Cardiac muscle cell (in vitro differentiated cells and primary cell): Measurements from ENCODE around the gene GOLGA8A. TPM values are rescaled to one million over a fixed set of nuclear protein-coding genes. Genes with fewer than 3 reads are reported as not detected.
"Not testable (repeated sequence)": the region's sequence is repeated elsewhere in the genome, so short reads cannot be mapped to it uniquely, and the experiment has no call there.

ENCODE experiments used
- DNase-seq, 2 donors: peaks; one replicate each; pipeline versions ENCODE4 v3.0.0 to v3.0.0-alpha.2; 2010 to 2017; ENCODE audit warnings: low read depth in 1 of 2, low spot score in 1 of 2
- H3K27ac ChIP-seq: fragments of 200-600 bp; sonication (generic); 2 replicates; pipeline ENCODE4 v1.5.1; 2016
- H3K27me3 ChIP-seq: fragments of 200-600 bp; sonication (generic); 2 replicates; pipeline ENCODE4 v1.6.0; 2016; ENCODE audit warnings: control low read depth
- H3K36me3 ChIP-seq: fragments of 200-600 bp; sonication (generic); 2 replicates; pipeline ENCODE4 v1.5.1; 2016; ENCODE audit warnings: control low read depth
- H3K4me1 ChIP-seq: fragments of 200-600 bp; sonication (generic); 2 replicates; pipeline ENCODE4 v1.8.1; 2017; ENCODE audit warnings: low read depth, mild to moderate bottlenecking, mixed run types
- H3K4me3 ChIP-seq: fragments of 200-600 bp; sonication (generic); 2 replicates; pipeline ENCODE4 v1.5.1; 2016; ENCODE audit warnings: mild to moderate bottlenecking
- H3K9me3 ChIP-seq: fragments of 200-600 bp; sonication (generic); 2 replicates; pipeline ENCODE4 v1.5.1; 2017; ENCODE audit warnings: low read depth, mild to moderate bottlenecking, control low read depth
- polyA plus RNA-seq: library from polyadenylated mRNA; unstranded; fragments of >200 nt; fragmentation: Nextera tagmentation; extraction: Ambion mirVana; gene quantifications from 2 replicates; pipeline ENCODE4 v1.2.1, GENCODE V29; 2016
- total RNA-seq: library from RNA; depleted of rRNA; stranded (reverse); fragments of >200 nt; gene quantifications from 2 replicates; pipeline ENCODE4 v1.2.3, GENCODE V29; 2016

The GOLGA8A gene
- total and polyA plus RNA-seq, 2 experiments from 2014 or later: 135 to 189 TPM

- DNase-seq, H3K9me3 ChIP-seq, H3K4me3 ChIP-seq, H3K27me3 ChIP-seq, H3K4me1 ChIP-seq, H3K27ac ChIP-seq, H3K36me3 ChIP-seq: not testable (repeated sequence)
These were observed 28.1 kb downstream of the GOLGA8A start for GRCh38 chr15:34409511-34409910.

DNA sequence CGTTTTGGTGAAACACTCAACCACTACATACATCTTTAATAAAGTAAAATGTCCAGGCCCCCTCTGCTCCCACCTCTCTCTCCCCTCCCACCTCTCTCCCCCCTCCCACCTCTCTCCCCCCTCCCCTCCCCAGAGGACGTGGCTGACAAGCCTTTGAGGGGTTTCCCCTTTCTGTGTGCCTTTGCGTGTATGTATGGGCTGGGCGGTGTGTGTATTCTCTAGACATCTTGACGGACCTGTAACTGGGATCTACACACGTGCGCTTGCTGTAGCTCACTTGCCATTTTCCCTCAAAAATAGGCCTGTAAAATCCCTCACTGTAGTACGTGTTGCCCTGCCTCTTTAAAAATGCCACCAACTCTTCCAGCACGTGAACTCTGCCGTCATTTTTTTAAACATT is 28.6 kb downstream of the GOLGA8A start:
- not testable (repeated sequence) for H3K27ac ChIP-seq, DNase-seq, H3K4me3 ChIP-seq, H3K27me3 ChIP-seq, H3K9me3 ChIP-seq, H3K36me3 ChIP-seq, H3K4me1 ChIP-seq

- H3K4me1 ChIP-seq, H3K27me3 ChIP-seq, H3K27ac ChIP-seq, H3K4me3 ChIP-seq, H3K9me3 ChIP-seq, H3K36me3 ChIP-seq, DNase-seq: not testable (repeated sequence)
These were observed 33.7 kb downstream of the GOLGA8A start for GRCh38 chr15:34403899-34404298.

DNA sequence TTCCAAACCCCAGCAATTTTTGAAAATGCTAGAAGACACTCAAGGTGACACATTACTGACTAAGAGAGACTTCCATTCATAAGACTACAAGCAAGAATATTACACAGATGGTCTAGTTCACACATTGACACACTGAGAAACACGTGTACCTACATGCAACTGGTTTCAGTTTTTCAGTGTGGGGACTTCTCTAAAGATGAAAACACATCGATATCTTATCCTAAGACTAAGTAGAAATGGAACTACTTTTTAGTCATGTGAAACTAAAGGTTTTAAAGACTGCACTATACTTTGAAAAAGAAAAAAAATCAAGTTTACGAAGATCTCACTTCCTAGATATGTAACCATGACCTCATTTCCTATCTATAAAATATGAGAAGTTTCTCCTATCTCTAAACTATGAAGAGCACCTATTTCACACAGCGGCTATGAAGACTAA is 34.4 kb downstream of the GOLGA8A start:
- DNase-seq, H3K36me3 ChIP-seq, H3K9me3 ChIP-seq, H3K4me1 ChIP-seq, H3K27me3 ChIP-seq, H3K27ac ChIP-seq, H3K4me3 ChIP-seq: not testable (repeated sequence)

DNA sequence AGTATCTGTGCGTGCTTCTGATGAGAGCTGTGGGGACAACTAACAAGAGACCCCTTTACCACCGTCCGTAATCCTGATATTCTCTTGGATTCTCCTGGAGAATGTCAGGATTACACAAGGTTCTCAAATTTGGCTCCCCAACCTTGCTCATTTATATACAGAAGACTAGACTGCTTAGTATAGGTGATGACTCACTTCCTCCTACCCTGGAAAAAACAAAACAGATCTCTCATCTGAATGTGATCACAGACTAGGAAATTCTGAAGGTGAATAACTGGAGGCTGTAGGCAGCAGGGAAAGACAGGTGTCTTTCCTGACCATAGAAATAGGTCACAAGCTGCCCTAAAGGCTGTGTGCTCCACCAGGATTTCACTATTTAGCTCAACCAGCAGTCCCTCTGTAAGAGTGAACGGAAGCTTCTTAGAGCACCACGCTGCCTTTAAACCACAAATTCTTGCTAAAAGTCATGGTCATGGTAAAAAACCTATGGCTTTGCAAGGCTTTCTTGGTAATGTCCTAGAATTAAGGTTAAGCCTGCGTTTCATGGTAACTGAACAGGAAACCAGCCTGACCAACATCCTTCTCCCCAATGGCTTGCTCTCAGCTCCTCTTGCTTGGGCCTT is 39.9 kb downstream of the GOLGA8A start:
- DNase-seq, H3K9me3 ChIP-seq, H3K36me3 ChIP-seq, H3K27ac ChIP-seq, H3K4me1 ChIP-seq, H3K4me3 ChIP-seq, H3K27me3 ChIP-seq: not testable (repeated sequence)

DNA sequence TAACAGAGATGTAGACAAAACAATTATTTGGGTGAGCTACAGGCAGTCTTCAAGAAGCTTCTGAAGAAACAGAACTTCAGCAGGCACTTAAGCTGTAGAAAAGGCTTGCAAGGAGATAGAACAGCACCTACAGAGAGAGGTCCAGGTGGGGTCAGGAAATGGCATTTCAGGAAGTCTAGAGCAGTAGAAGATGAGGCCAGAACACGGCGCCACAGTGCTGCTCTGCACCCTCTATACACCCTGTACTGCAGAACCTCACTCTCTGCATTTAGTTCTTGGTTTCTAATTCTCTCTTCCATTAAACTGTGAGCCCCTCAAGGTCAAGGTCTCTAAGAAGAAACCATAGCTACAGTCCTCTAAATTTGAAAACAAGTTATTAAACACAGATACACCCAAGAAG is 44.6 kb downstream of the GOLGA8A start:
- H3K4me3 ChIP-seq, H3K36me3 ChIP-seq, DNase-seq, H3K4me1 ChIP-seq, H3K27ac ChIP-seq, H3K27me3 ChIP-seq, H3K9me3 ChIP-seq: not testable (repeated sequence)

DNA sequence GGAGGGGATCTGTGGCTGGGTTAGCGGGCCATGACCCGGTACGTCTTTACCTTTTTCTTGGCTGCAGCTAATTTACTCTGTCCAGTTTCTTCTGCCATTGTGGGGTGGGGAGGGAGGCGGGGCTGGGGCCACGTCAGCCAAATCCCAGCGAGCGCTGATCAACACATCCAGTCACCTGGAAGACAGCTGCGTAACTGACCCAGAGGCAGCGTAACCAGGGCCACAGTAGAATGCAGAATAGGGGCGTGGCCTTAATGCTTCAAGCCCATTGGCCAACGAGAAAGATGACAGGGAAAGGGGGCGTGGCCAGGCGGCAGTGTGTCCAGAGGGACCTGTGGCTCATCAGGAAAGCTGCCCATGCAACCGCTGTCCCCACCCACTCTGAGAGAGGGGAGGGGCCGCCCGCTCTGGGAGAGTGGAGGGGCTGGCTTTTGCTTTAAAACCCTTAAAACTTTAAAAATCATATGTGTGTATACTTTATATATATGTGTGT is 48.0 kb downstream of the GOLGA8A start:
- not testable (repeated sequence) for H3K9me3 ChIP-seq, H3K4me1 ChIP-seq, H3K4me3 ChIP-seq, H3K27ac ChIP-seq, H3K27me3 ChIP-seq, H3K36me3 ChIP-seq, DNase-seq

Other genes starting within 250 kb of the GOLGA8A start
- 39.5 and 77.0 TPM in 2 replicates for gene KATNBL1, start 227.7 kb downstream of the GOLGA8A start, total RNA-seq
- gene KATNBL1, start 227.7 kb downstream of the GOLGA8A start, polyA plus RNA-seq: 54.8 and 85.0 TPM in 2 replicates
- 138 and 170 TPM in 2 replicates for gene EMC4, start 212.8 kb downstream of the GOLGA8A start, total RNA-seq
- gene EMC4, start 212.8 kb downstream of the GOLGA8A start, polyA plus RNA-seq: 143 and 169 TPM in 2 replicates
- 19.6 and 44.3 TPM in 2 replicates for gene SLC12A6, start 100.0 kb downstream of the GOLGA8A start, total RNA-seq
- 12.0 and 24.4 TPM in 2 replicates for gene SLC12A6, start 100.0 kb downstream of the GOLGA8A start, polyA plus RNA-seq
- gene NOP10, start 94.7 kb downstream of the GOLGA8A start, total RNA-seq: 110 and 143 TPM in 2 replicates
- gene NOP10, start 94.7 kb downstream of the GOLGA8A start, polyA plus RNA-seq: 307 and 366 TPM in 2 replicates
- 0.15 TPM in 1 of 2 replicates, not detected in the other for gene NUTM1, start 94.5 kb downstream of the GOLGA8A start, total RNA-seq
- gene NUTM1, start 94.5 kb downstream of the GOLGA8A start, polyA plus RNA-seq: 0.32 TPM in 1 of 2 replicates, not detected in the other
- 95.6 and 172 TPM in 2 replicates for gene LPCAT4, start 70.6 kb downstream of the GOLGA8A start, total RNA-seq
- 162 and 285 TPM in 2 replicates for gene LPCAT4, start 70.6 kb downstream of the GOLGA8A start, polyA plus RNA-seq
- gene GOLGA8B, start 145.8 kb upstream of the GOLGA8A start, total RNA-seq: 82.3 and 139 TPM in 2 replicates
- gene GOLGA8B, start 145.8 kb upstream of the GOLGA8A start, polyA plus RNA-seq: 84.1 and 86.8 TPM in 2 replicates